Ovary (tissue), 9 donors: ENCODE data around the gene OPALIN. TPM values are rescaled to one million over a fixed set of nuclear protein-coding genes. Genes with fewer than 3 reads are reported as not detected.

Experiments
- DNase-seq, 5 donors: peaks; one replicate each; pipeline ENCODE4 v3.0.0-alpha.2; 2019 to 2020
- H3K27ac ChIP-seq, 2 donors: fragments of 200-600 bp; one replicate each; pipeline versions ENCODE4 v1.5.1 to v1.8.0; 2019 to 2022
- H3K27me3 ChIP-seq: fragments of 200-600 bp; one replicate; pipeline ENCODE4 v1.8.0; 2022
- H3K36me3 ChIP-seq: fragments of 200-600 bp; sonication (generic); one replicate; pipeline ENCODE4 v1.5.1; 2019
- H3K4me1 ChIP-seq: one replicate; pipeline ENCODE4 v1.8.1; 2013; ENCODE audit warnings: mild to moderate bottlenecking, moderate library complexity; ENCODE audit not compliant: insufficient read depth
- H3K4me3 ChIP-seq: fragments of 200-600 bp; sonication (generic); one replicate; pipeline ENCODE4 v1.5.1; 2017
- H3K9me3 ChIP-seq, 2 donors: fragments of 200-600 bp in 1 of 2; sonication (generic) in 1 of 2; one replicate each; pipeline versions ENCODE4 v1.5.1 to v1.8.1; 2013 to 2019; ENCODE audit warnings: mild to moderate bottlenecking in 1 of 2, moderate library complexity in 1 of 2
- CTCF ChIP-seq, 3 donors: fragments of 450-650 bp in 2 of 3; fragments of 200-600 bp in 1 of 3; IDR thresholded peaks; one replicate each; pipeline versions ENCODE4 v1.5.1 to v1.8.0; 2016 to 2022; ENCODE audit warnings: antibody characterized with exemption in 3 of 3, mild to moderate bottlenecking in 1 of 3
- EP300 ChIP-seq: sonication (generic); formaldehyde crosslinking; IDR thresholded peaks from one replicate; pipeline ENCODE4 v1.6.1; 2017; ENCODE audit warnings: antibody characterized with exemption
- POLR2A ChIP-seq: fragments of 450-650 bp; IDR thresholded peaks from one replicate; pipeline ENCODE4 v1.6.1; 2017; ENCODE audit warnings: antibody characterized with exemption, mild to moderate bottlenecking, moderate library complexity
- WGBS, 3 donors: extraction: QIAGEN DNeasy Blood & Tissue Kit in 1 of 3; methylation state at CpG; one replicate each; pipeline versions ENCODE4 v1.1.5 to v1.1.7; 2013 to 2017; 5-methylcytosine and 5-hydroxymethylcytosine counted together
- intact Hi-C, 4 donors: fragments of 100-400 bp; cut with DNase I; formaldehyde crosslinking; loops; one replicate each; pipeline versions ENCODE4 v1.11.0 to v1.15.1; 2022 to 2023
- polyA plus RNA-seq, 2 donors: library from polyadenylated mRNA; stranded (reverse); fragments of 200-250 nt in 1 of 2; fragments of 350-450 nt in 1 of 2; fragmentation: Illumina TruSeq in 1 of 2; extraction: RNeasy Lipid Tissue Mini Kit (QIAGEN cat#74804) in 1 of 2; gene quantifications; one replicate each; pipeline ENCODE4 v1.2.3, GENCODE V29; 2013 to 2014
- total RNA-seq, 7 donors: library from RNA; depleted of rRNA in 2 of 7; stranded (reverse); fragments of >200 nt in 2 of 7; fragmentation: NEBNext Ultra II Directional in 3 of 7; extraction: Animal tissue kit (Norgen Biotek cat#: 25700) in 3 of 7; gene quantifications; one replicate each; pipeline versions ENCODE4 v1.1.0 to v1.2.4, GENCODE V29; 2016 to 2023
- donor health status: DM: no; HTN: no; CAD: no; lungs with moderate emphysema.
- donor health status: DM: no; HTN: no; CAD: no.
- donor health status: Bipolar disorder and iron deficiency.
- donor health status: DM: yes; HTN: yes; CAD: no.
- donor health status: DM: no; HTN: no; CAD: no.
- donor health status: DM: yes; HTN: yes; CAD: no.

Gene OPALIN
- total and polyA plus RNA-seq, 9 donors: 0.02 TPM; not detected in 8

DNA sequence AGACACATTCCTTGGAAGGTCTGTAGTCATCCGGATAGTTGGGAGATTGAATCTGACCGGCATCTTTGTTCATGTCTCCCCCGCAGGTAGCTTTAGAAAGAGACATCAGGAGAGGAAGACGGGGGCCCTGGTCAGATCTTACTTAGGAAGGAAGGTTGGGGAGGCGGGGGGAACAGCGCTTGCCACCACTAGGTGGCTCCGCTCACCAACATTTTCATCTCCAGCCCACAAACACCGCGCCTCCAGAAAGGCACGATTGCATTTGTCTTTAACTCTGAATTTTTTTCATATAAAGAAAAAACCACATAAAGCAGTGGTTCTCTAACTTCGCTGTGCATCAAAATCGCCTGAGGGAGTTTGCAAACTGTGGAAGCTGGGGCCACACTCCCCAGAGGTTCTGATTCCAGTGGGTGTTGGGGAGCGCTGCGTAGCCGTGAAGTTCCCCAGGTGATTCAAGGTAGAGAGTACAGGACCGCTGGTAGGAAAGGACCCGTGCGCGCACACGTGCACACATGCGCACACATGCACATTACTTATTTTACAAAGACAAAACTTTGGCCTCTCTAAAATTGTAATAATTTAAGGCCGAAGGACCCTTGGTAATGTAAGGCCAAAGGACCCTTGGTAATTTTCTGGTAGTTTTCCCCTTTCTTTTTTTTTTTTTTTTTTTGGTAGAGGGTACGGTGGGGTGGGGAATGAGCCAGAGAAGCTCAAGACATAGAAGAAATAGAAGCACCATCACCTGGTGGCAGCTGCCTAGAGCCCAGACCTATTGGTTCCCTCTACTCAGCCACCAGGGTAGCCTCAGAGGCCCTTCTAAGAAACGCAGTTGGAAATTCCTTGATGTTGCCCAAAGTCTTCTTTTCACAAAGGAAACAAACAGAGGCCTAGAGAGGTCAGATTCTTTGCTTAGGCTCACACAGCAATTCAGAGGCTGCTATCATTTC is 37.4 kb upstream of the OPALIN start:
- H3K27me3 ChIP-seq: no peaks in the 10 kb centered on the region
- DNase-seq: peak; percentile 60 to 81 (median 69)
- H3K9me3 ChIP-seq: no peaks in the 10 kb centered on the region

DNA sequence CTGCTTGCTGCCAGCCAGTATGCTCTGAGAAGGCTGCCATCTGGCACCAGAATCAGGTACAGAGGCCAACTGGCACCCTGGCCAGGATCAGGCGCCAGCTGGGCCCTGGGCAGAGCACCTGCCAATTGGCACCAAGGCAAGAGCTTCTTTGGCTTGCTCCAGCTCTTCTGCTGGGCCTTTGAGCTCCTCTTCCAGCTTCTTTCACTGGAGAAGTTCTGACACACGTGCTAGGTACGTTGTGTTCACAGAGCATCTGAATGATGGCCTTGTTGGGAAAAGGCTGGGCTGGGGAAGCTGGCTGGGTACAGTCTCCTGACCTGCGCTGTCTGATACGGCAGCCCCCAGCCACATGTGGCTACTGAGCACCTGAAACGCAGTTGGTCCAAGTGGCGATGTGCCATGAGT is 31.7 kb upstream of the OPALIN start:
- TF ChIP-seq EP300: no peak
- no peaks in the 10 kb centered on the region for H3K36me3 ChIP-seq
- WGBS, 3 donors: 69 to 78% (median 73%) methylated on average over 7 of the region's 7 CpGs
- H3K27me3 ChIP-seq: no peaks in the 10 kb centered on the region
- H3K9me3 ChIP-seq: no peaks in the 10 kb centered on the region
- intact Hi-C loops: loop anchor here (5.0 to 10.0 kb wide), 6 partner anchors 114 to 814 kb away; partner anchors contain the start of gene TLL2 (in 1 of the 4)
- no peaks in the 10 kb centered on the region for H3K4me1 ChIP-seq
- no peak for DNase-seq
- no peak overlapping the region for H3K4me3 ChIP-seq
- no peak overlapping the region for H3K27ac ChIP-seq

More for the DNA sequence above, 37.4 kb upstream of the OPALIN start:
- Histone ChIP-seq H3K36me3 (no peaks in the 10 kb centered on the region), H3K4me1 (no peaks in the 10 kb centered on the region), H3K4me3 (no peak overlapping the region), H3K27ac (no peak overlapping the region)
- intact Hi-C loops: loop anchor here (5.0 to 10.0 kb wide), 6 partner anchors 109 to 809 kb away; partner anchors contain the start of gene TLL2 (in 1 of the 4)
- no peak for TF ChIP-seq EP300
- TF ChIP-seq POLR2A: no peak
- TF ChIP-seq CTCF (IDR thresholded peaks at IDR 0.05): peak; percentile 47 to 80 (median 78)
- 25 to 30% (median 26%) methylated on average over 24 of the region's 24 CpGs for WGBS, 3 donors

DNA sequence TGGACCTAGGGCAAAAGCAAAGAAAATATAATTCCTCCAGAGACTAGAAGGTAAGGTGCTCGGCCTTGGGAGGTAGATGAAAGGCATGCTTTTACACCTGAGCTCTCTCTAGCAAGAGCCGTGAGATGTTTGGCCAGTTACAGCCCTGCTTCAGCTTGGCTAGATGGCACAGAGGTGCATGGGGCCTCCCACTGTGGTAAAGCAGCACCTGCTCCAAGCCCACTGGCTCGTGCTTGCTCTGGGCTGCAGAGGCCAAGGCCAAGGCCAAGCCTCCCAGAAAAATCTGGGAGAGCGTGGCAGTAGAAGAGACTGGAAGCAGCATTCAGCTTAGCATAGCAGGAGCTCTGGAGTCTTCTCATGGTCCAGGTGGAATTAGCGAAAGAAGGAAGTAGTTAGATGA is 31.0 kb upstream of the OPALIN start:
- no peaks in the 10 kb centered on the region for H3K27me3 ChIP-seq
- no peaks in the 10 kb centered on the region for H3K36me3 ChIP-seq
- no peak overlapping the region for H3K4me3 ChIP-seq
- intact Hi-C loops: loop anchor here (5.0 to 10.0 kb wide), 6 partner anchors 115 to 815 kb away; partner anchors contain the start of gene TLL2 (in 1 of the 4)
- no peaks in the 10 kb centered on the region for H3K4me1 ChIP-seq
- no peaks in the 10 kb centered on the region for H3K9me3 ChIP-seq
- no peak overlapping the region for H3K27ac ChIP-seq
- WGBS, 3 donors: 58 to 64% (median 62%) methylated on average over 5 of the region's 5 CpGs
- TF ChIP-seq EP300 (no peak), POLR2A (no peak), CTCF (IDR thresholded peaks at IDR 0.05) (no peak)
- no peak for DNase-seq

GRCh38 chr10:96387601-96388000 is 28.8 kb upstream of the OPALIN start:
- Histone ChIP-seq H3K27me3 (no peaks in the 10 kb centered on the region), H3K4me3 (no peak overlapping the region), H3K27ac (no peak overlapping the region), H3K36me3 (no peaks in the 10 kb centered on the region), H3K9me3 (no peaks in the 10 kb centered on the region), H3K4me1 (no peaks in the 10 kb centered on the region)
- TF ChIP-seq POLR2A (no peak), CTCF (IDR thresholded peaks at IDR 0.05) (no peak), EP300 (no peak)
- no peak for DNase-seq
- WGBS, 3 donors: 50 to 58% (median 55%) methylated on average over 7 of the region's 7 CpGs
- intact Hi-C loops: no loop called here

GRCh38 chr10:96387161-96387560 is 28.4 kb upstream of the OPALIN start:
- H3K27me3 ChIP-seq: no peaks in the 10 kb centered on the region
- intact Hi-C loops: no loop called here
- WGBS, 3 donors: 63 to 81% (median 68%) methylated on average over 2 of the region's 2 CpGs
- no peaks in the 10 kb centered on the region for H3K36me3 ChIP-seq
- no peak for TF ChIP-seq POLR2A
- no peak for TF ChIP-seq EP300
- TF ChIP-seq CTCF (IDR thresholded peaks at IDR 0.05): no peak
- no peaks in the 10 kb centered on the region for H3K4me1 ChIP-seq
- no peak for DNase-seq
- no peak overlapping the region for H3K4me3 ChIP-seq
- no peak overlapping the region for H3K27ac ChIP-seq
- no peaks in the 10 kb centered on the region for H3K9me3 ChIP-seq
